GM12891 (cell line): ENCODE measurements around the gene COLEC12.

Experiments used
- PAX5 ChIP-seq: IDR thresholded peaks from 2 replicates; pipeline ENCODE4 v1.6.1; 2011; ENCODE audit warnings: low read length, moderate library complexity, mild to moderate bottlenecking; ENCODE audit not compliant: insufficient read depth, severe bottlenecking
- POLR2A ChIP-seq: IDR thresholded peaks from 2 replicates; pipeline ENCODE4 v1.6.1; 2011; ENCODE audit warnings: low read depth, low read length, control low read depth
- POLR2AphosphoS5 ChIP-seq: IDR thresholded peaks from 2 replicates; pipeline ENCODE4 v1.6.1; 2011; ENCODE audit warnings: low read depth, low read length, control low read depth
- POU2F2 ChIP-seq: IDR thresholded peaks from 2 replicates; pipeline ENCODE4 v1.6.1; 2011; ENCODE audit warnings: low read depth, mild to moderate bottlenecking, control low read depth, low read length, moderate library complexity
- TAF1 ChIP-seq: IDR thresholded peaks from 2 replicates; pipeline ENCODE4 v1.6.1; 2011; ENCODE audit warnings: low read depth, low read length, control low read depth

GRCh38 chr18:295756-296490 lies 204.6 kb downstream of the COLEC12 start:
- no peak for TF ChIP-seq TAF1
- TF ChIP-seq POLR2A = no peak
- TF ChIP-seq POU2F2 = no peak
- no peak for TF ChIP-seq POLR2AphosphoS5
- no peak for TF ChIP-seq PAX5
